Loucy (cell line): ENCODE data around the gene SUSD6.

Source experiments
- CTCF ChIP-seq: fragments of 200-600 bp; sonication (generic); conservative IDR thresholded peaks from 2 replicates; pipeline ENCODE4 v1.5.1; 2014; ENCODE audit warnings: mild to moderate bottlenecking, antibody characterized with exemption, low read length
- EZH2phosphoT487 ChIP-seq: fragments of 200-600 bp; IDR thresholded peaks from 2 replicates; pipeline ENCODE4 v1.6.1; 2018; ENCODE audit warnings: antibody characterized with exemption, mild to moderate bottlenecking, moderate library complexity, borderline replicate concordance

GRCh38 chr14:69692594-69692993 lies 81.2 kb downstream of the SUSD6 start:
- TF ChIP-seq CTCF (no peak), EZH2phosphoT487 (no peak)
